ENCODE measurements around the gene DNAJC11.
A peak's percentile ranks its signal among the peaks of the same experiment; 100 is the strongest.
"Not testable (repeated sequence)": the region's sequence is repeated elsewhere in the genome, so short reads cannot be mapped to it uniquely, and the experiment has no call there.

DNAJC11 gene

DNA sequence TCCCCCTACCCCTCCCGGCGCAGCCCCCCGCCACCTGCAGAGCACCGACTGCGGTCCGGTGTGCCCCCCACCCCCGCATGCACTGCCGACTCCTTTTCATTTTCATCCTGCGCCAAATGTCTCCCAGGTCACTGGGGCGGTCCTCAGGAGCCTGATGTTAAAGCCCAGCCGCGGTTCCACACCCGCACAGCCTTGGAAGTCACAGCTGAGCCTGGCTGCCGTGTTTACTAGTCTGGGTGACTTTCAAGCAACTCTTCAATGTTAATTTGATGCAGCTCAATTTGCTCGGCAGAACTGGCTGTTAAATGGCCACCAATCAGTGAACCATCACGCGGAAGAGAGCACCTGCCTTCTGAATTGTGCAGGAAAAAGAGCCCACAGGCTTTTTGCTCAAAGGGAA, 49.7 kb downstream of the DNAJC11 start:
- DNase-seq (ENCODE audit: low spot score), result no peak

DNA sequence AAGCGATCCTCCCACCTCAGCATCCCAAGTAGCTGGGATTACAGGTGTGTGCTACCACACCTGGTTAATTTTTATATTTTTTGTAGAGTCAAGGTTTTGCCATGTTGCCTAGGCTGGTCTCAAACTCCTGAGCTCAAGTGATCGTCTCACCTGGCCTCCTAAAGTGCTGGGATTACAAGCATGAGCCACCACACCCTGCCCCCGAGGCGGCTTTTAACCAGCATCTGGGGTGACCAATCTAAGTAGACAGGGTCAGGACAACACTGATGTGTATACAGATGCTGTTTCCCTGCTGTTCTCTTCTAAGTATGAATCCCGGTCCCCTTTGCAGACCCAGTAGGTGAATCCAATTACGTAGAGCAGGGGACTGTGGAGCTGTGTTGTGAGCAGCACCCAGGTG, 53.1 kb downstream of the DNAJC11 start:
- DNase-seq (ENCODE audit: low spot score), result no peak

DNA sequence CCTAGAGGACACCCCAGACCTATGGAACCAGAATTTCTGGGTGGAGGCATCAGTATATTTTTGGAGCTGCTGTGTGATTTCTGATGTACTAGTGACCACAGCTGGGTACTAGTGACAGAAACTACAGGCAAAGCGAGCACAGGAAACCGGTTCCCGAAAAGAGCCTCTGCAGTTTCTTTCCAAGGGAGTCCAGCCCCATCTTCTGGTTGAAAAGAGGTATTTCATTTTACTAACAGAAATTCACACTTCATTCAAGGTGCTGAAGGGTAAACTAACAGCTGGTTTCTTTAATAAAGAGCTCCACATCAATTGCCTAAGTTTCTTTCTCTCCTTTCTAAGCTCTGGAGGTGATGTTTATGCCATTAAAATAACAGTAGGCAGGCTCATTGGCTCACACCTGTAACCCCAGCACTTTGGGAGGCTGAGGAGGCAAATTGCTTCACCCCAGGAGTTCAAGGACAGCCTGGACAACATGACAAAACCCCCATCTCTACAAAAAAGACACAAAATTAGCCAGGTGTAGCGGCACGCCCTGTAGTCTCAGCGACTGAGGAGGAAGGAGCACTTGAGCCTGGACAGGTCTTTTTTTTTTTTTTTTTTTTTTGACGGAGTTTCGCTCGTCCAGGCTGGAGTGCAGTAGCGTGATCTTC, 55.0 kb downstream of the DNAJC11 start:
- DNase-seq (ENCODE audit: low spot score), result peak; percentile 80

- no peak for DNase-seq (ENCODE audit: low spot score)
Measured at GRCh38 chr1:6645018-6645417, 56.6 kb downstream of the DNAJC11 start.

GRCh38 chr1:6640867-6641266, 60.7 kb downstream of the DNAJC11 start:
- DNase-seq (ENCODE audit: low spot score), result not testable (repeated sequence)

DNA sequence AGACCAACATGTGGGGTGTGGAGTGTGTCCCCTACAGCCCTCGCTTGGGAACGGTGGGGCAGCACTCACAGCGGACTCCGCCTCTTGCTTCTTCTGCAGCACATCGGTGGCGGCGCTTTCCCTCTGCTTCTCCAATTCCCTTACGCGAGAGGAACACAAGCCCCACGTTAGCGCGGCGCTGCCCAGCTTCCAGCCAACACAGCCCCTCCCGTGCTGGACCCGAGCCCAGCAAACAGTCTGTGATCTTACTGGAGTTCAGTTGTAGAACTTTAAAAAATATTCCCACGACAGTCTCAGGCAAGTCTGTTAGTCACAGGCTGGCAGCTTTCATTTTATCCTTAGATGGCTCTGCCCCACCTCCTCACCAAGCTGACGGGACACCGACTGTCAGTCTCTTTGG, 63.4 kb downstream of the DNAJC11 start:
- DNase-seq (ENCODE audit: low spot score), result no peak

GRCh38 chr1:6637770-6638169, 63.8 kb downstream of the DNAJC11 start:
- no peak for DNase-seq (ENCODE audit: low spot score)

DNA sequence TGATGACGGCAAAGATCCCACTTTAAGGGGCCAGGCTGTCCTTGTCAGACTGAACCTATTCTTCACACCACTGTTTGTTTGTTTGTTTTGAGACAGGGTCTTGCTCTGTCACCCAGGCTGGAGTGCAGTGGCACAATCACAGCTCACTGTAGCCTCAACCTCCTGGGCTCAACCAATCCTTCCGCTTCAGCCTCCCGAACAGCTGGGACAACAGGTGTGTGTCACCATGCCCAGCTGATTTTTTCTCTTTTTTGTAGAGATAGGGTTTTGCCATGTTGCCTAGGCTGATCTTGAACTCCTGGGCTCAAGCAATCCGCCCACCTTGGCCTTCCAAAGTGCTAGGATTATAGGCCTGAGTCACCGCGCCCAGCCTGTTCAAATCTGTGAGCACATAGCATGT, 64.8 kb downstream of the DNAJC11 start:
- not testable (repeated sequence) for DNase-seq (ENCODE audit: low spot score)

DNA sequence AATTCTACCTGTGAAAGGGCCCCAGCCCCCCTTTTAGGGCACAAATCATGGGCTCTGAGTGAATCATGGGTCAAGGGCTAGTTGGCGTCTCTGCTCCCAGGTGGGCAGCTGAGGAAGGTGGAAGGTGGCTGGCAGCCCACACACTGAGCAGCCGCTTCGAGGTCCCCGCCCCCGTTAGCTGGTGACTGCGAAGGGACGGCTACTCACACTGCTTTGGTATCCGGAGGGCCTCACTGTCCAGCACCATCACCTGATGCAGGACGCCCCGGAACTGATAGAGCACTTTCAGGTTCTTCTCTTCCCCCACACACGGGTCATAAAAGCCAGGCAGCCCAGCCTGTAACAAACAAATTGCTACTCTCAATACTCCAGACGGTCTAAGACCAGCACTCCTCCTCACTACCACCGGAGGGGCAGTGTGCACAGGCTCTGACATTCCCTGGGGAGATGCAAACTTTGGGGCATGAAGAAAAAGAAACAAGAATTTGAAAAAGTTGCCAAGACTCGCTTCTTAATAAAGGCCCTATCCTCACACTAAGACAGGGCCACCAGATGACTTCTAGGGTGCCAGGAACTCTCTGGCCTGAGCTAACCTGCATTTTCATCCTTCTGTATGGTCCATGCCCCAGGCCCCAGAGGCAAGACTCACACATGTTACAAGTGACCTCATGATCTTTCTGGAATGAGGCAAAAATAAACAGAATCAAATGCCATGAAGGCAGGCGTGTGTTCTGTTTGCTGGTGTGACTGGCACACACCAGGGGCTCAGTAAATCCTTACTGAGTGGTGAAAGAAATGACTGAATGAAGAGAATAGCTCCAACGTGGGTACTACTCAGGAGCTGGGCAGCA, 65.5 kb downstream of the DNAJC11 start:
- peak; percentile 48 for DNase-seq (ENCODE audit: low spot score)

GRCh38 chr1:6635161-6635909, 66.3 kb downstream of the DNAJC11 start:
- DNase-seq (ENCODE audit: low spot score), result no peak

DNA sequence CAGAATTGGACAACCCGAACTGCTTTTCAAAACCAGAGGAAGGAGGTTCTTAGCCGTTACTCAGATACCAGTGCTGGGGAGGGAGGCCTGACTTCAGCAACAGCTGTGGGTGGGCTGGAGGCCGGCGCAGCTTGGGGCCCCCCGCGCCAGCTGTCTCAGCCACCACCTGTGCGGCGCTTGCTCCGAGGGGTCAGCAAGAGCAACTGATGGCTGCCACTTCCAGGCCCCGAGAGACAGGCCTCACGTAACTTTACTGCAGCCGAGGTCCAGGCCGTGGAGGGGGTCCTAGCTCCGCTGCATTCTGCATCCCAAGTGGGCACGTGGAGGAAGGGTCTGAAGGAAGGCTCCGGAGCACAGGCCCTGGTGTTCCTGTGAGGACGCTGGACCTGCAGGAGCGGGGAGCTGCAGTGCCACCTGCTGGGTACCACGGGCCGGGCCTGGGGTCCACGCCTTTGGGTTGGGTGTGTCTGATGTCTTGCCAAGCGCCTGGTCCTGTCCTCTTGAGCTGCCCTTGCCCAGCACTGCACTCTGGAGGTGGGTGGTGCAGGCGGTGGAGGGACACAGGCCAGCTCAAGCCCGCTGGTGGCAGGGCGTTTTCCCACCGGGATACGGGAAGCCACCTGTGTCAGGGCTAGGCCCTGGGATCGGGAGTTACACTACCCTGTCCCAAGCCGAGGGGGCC, 67.1 kb downstream of the DNAJC11 start:
- DNase-seq (ENCODE audit: low spot score), result peak; percentile 49

- DNase-seq (ENCODE audit: low spot score), result no peak
Measured at GRCh38 chr1:6632588-6633514, 68.8 kb downstream of the DNAJC11 start.

- no peak for DNase-seq (ENCODE audit: low spot score)
Measured at GRCh38 chr1:6631058-6631457, 70.6 kb downstream of the DNAJC11 start.

DNA sequence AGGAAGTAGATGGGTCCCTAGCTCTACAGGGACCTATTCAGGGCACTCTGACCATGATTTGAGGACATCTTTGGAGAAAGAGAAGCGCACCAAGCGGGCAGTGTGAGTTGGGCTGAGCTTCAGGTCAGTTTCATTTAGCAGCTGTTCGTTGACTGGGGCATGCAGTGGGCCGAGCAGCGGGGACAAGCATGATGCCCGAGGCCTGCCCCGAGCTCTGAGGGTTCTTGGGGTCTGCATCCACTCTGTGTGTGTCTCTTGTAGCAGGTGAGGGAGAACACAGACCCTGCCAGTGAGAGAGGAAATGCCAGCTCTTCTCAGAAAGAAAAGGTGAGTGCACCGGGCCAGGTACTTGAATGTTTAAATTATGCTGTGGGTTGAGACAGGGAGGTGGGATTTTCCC, 71.6 kb downstream of the DNAJC11 start:
- DNase-seq (ENCODE audit: low spot score), result no peak

DNA sequence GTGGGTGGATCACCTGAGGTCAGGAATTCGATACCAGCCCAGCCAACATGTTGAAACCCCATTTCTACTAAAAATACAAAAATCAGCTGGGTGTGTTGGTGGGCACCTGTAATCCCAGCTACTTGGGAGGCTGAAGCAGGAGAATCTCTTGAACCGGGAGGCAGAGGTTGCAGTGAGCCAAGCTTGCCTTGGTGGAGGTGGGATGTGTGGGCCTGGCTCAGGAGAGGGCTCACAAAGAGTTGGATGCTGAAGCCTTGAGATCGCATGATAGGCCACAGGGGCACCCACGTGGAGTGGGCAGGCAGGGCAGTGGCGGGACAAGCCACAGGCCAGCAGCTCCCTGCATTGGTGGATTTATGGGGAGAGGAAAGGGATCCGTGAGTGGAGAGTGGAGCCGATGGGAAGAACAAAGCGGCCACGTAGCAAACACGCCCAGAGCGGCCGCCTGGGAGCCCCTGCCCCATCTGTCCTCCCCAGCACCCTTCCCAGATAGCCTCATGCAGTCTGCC, 72.6 kb downstream of the DNAJC11 start:
- no peak for DNase-seq (ENCODE audit: low spot score)

- no peak for DNase-seq (ENCODE audit: low spot score)
Measured at GRCh38 chr1:6627841-6628545, 73.6 kb downstream of the DNAJC11 start.

- DNase-seq (ENCODE audit: low spot score), result no peak
Measured at GRCh38 chr1:6627031-6627430, 74.6 kb downstream of the DNAJC11 start.

DNA sequence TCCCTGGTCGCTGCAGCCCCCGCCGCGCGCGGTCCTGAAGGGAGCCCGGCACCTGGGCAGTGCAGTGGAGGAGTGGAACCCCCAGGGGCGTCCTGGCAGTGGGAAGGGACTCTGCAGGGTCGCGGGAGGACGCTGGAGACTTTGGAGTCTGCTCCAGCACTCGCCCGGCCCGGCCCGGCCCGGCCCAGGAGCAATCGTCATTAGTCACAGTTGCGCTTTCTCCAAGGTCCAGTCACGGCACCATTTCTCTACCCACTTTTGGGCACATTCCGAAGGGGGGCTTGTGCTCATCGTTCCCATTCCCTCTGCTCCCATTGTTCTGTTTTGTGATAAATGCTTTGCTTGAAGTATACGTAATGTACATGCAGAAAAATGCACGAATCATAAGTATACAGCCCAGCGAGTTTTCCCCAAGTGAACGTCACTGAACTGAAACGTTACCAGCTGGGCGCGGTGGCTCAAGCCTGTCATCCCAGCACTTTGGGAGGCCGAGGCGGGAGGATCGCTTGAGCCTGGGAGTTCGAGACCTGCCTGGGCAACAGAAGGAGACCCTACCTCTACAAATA, 75.9 kb downstream of the DNAJC11 start:
- DNase-seq (ENCODE audit: low spot score), result no peak

DNA sequence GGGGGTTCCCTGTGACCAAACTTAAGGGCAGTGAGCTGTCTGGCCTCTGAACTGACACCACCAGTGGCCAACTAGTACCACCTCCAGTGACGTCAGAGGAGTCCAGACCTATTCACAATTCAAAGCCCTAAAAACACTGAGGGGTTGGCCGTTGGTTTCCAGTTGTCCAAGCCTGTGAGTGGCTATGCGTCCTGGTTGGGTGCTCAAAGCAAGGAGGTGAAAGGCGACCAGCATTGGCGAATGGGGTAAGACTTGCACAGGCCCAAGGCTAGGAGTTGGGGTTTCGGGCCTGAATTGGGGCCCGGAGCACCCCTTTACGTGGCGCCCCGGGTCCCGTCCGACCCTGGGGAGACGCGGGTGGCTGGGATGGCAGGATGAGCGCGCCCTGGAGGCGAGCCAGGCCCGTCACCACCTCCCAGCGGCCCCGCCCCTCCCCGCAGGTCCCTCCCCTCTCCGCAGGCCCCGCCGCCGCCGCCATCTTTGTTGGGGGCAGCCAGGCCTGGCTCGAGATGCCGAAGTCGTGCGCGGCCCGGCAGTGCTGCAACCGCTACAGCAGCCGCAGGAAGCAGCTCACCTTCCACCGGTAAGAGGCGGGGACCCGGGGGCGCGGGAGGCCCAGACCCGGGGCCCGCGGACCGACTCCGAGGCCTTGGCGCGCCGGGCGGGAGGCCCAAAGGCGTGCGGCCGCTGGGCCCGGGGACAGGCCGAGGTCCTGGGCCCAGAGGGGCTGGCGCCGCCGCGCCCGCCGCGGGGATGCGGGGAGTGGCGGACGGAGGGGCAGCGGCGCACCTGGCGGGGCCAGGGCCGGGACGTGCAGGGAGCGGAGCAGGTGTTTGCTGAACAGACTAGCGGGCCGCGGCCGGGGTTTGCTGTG, 76.7 kb downstream of the DNAJC11 start, which contains the start of gene THAP3:
Gene THAP3 (plus strand): TSS at position 159 of the 874 bp plus-strand sequence. CDS start 351 bp downstream, at position 510.
- peak; percentile 90 for DNase-seq (ENCODE audit: low spot score)

Measured in NAMALWA (cell line).